NCI-H345 (cell line): ENCODE data around the gene PSMC3.

Source experiments
- DNase-seq: peaks from one replicate; lab custom pipeline; 2025; lab: John Stamatoyannopoulos, UW

Gene PSMC3

GRCh38 chr11:47394322-47395222 is 31.7 kb downstream of the PSMC3 start:
- no peak for DNase-seq

- no peak for DNase-seq
Observed at GRCh38 chr11:47394050-47394321, 32.3 kb downstream of the PSMC3 start.

GRCh38 chr11:47393163-47394049 is 32.8 kb downstream of the PSMC3 start:
- DNase-seq, result no peak

DNA sequence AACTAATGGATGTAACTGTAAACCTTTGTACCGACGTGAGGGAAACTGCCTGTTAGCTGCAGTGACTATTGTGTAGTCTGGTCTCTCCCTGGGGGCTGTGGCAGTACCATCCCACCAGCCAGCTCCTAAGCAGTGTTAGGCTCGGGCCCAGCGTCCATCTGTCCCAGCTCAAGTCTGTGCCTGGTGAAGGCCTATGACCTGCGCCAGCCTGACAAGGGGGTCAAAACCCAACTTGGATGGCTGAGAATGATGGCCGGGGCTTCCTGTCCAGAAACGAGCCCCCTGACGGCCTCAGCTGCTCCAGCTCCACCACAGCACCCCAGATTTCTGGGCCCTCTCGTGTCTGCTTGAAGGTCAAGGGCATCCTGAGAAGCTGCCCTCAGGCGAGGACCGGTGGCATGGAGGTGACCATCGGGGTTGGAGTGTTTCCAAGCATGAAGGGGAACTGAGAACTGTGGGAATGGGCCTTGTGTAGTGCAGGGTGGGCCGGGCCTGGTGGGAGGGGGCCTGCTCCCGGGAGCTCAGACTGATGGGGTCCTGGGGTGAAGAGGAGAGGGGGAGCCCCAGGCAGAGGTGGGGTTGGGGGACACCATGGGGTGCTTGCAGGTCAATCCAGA is 33.6 kb downstream of the PSMC3 start:
- no peak for DNase-seq

- no peak for DNase-seq
Observed at GRCh38 chr11:47391711-47392432, 34.4 kb downstream of the PSMC3 start.

DNA sequence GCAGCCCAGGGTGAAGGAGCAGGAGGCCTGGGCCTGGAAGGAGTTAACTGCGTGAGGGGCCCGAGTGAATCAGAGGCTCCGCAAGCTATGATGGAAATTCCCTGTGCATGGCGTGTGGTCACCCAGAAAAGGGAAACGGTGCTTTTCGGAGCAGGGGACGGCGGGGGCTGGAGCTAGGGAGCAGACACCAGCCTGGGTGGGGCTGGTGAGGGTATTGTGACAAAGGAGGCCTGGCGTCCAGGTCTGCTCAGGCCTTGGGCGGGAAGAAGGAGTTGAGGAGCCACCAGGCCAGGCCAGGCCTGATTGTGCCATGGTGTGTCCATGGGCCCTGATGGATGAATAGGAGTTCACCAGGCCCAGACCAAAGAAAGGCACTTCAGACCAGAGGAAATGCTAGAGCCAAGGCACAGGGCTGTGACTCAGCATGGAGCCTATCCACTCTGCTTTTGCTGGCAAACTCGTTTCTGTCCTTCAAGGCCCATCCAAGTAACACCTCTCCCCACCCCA is 35.1 kb downstream of the PSMC3 start:
- no peak for DNase-seq

GRCh38 chr11:47390422-47390760 is 35.8 kb downstream of the PSMC3 start:
- DNase-seq, result no peak

- no peak for DNase-seq
Observed at GRCh38 chr11:47389577-47390421, 36.4 kb downstream of the PSMC3 start.

GRCh38 chr11:47388697-47389576 is 37.3 kb downstream of the PSMC3 start:
- DNase-seq, result no peak

DNA sequence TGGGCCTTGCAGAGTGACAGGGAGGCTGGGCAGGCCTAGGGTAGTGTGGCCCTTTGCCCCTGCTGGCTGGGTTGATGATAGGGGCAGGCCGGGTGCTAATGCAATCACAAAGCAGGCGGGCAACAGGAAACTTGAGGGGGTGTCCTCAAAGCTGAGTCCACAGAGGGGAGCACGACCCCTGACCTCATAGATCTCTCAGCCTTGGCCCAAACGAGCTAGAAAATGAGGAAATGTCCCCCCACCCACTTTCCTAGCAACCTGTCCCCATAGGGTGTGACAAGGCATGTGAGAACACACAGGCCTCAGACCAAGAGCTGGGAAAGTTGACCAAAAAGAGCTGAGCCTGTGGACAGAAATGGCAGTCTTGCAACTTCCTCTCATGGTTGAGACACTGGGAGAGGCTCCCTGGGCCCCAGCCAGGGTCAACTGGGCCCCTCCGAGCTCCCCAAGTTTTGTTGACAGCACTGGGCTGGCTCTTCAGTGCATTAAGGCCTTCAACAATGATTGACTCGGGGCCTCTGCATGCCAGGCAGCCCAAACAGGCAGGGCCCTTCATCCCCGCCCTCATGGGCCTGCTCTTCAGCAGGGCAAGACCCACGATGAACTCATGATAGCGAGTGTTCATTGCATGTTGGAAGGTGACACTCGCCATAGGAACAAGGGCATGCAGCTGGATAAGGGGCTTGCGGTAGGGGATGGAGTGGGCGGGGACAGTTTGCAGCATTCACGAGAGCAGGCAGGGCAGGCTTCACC is 38.1 kb downstream of the PSMC3 start:
- DNase-seq, result no peak

GRCh38 chr11:47384498-47384897 is 41.7 kb downstream of the PSMC3 start:
- DNase-seq, result no peak

DNA sequence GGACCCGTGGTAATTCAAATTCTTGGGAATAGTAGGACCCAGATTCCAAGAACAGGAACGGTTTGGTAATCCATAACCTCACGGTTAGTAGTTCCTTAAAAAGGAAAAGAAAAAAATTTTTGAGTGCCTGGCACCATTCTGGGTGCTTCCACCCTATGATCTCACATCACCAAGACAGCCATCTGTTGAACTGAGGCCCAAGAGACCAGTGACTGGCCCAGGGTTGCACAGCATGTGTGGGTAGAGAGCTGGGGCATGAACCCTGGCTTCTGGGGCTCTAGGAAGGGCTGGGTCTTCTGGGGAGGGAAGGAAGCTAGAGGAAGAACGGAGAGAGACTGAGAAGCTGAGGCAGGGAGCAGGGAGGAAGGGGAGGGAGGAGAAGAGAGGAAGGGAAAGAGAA is 43.2 kb downstream of the PSMC3 start:
- no peak for DNase-seq

GRCh38 chr11:47380078-47380477 is 46.2 kb downstream of the PSMC3 start:
- no peak for DNase-seq

- DNase-seq, result no peak
Observed at GRCh38 chr11:47379317-47379716, 46.9 kb downstream of the PSMC3 start.

- no peak for DNase-seq
Observed at GRCh38 chr11:47378836-47379170, 47.4 kb downstream of the PSMC3 start.

DNA sequence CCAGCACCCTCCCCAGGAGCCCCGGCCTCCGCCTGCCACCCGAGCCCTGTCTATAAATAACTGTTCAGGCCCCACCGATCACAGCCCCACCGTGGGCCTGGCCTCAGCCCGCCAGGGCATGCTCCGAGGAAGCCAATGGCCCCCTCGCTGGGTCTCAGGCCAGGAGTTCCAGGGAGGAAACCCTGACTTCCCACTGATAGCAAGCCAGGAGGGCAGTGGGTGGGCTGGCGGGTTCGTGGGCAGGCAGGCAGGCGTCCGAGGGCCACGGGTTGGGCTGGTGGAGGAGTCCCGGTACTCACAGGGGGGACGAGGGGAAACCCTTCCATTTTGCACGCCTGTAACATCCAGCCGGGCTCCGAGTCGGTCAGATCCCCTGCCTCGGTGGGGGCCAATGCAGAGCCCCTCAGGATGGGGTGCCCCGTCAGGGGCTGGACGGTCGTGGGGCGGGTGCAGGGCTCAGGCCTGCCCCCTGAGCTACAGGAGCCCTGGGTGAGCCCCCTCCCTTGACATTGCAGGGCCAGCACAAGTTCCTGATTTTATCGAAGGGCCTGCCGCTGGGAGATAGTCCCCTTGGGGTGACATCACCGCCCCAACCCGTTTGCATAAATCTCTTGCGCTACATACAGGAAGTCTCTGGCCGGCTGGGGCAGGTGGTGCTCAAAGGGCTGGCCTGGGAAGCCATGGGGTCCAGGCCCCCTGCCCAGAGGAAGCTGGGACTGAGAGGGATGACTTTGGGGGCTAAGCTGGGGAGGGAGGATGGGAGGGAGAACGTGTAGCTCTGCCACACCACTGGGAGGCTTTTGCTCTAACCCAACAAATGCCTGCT is 48.0 kb downstream of the PSMC3 start, which contains the start of gene SPI1:
TSS of gene SPI1 (minus strand) at position 538 of the 826 bp plus-strand sequence. CDS start at position 344, 194 bp downstream.
- DNase-seq, result no peak

- DNase-seq, result no peak
Observed at GRCh38 chr11:47377571-47378009, 48.6 kb downstream of the PSMC3 start.
